ENCODE results near the gene PLTP. TPM values are rescaled to one million over a fixed set of nuclear protein-coding genes. Genes with fewer than 3 reads are reported as not detected.

PLTP gene
- polyA plus RNA-seq, 3 donors: 1.6 to 3.0 (median 2.9) TPM

- TF ChIP-seq CTCF (IDR thresholded peaks at IDR 0.05): no peak
- H3K36me3 ChIP-seq (replicated peaks in 1 of 2; ENCODE audit: control insufficient read depth in 1 of 2, insufficient read depth in 2 of 2, low read length in 2 of 2): peaks cover 60 to 83% of the 10 kb centered on the region in 2 donors
- H3K27me3 ChIP-seq (ENCODE audit: control insufficient read depth in 2 of 2, insufficient read depth in 2 of 2, low read length in 2 of 2): no peaks in the 10 kb centered on the region
- no peak for DNase-seq
- peak overlapping the region; percentile 17 for H3K9ac ChIP-seq (ENCODE audit: insufficient read depth, low read length, poor library complexity, severe bottlenecking)
- peaks cover 34% of the 10 kb centered on the region for H3K79me2 ChIP-seq (ENCODE audit: insufficient read depth, low read length)
- H3K4me2 ChIP-seq (replicated peaks; ENCODE audit: extremely low read depth, low read length, poor library complexity, severe bottlenecking): no peak overlapping the region
- H2AFZ ChIP-seq (ENCODE audit: insufficient read depth, low read depth, low read length, poor library complexity, severe bottlenecking): no peak overlapping the region
- whole genome bisulfite sequencing (ENCODE audit: insufficient coverage): no CpG with 5 or more reads among the region's 1 CpG
- H3K27ac ChIP-seq (ENCODE audit: low read depth in 1 of 2, low read length in 2 of 2): no peak overlapping the region
- H3K9me3 ChIP-seq (replicated peaks in 1 of 2; ENCODE audit: control insufficient read depth in 1 of 2, insufficient read depth in 1 of 2, low read length in 2 of 2): no peaks in the 10 kb centered on the region
- no peak overlapping the region for H3K4me3 ChIP-seq (replicated peaks in 1 of 3; ENCODE audit: low read depth in 2 of 3, low read length in 3 of 3)
- H3K4me3 Mint-ChIP-seq: no peak overlapping the region
- H3K4me1 ChIP-seq (ENCODE audit: control insufficient read depth in 1 of 2, insufficient read depth in 2 of 2, low read length in 2 of 2): peaks cover 3% of the 10 kb centered on the region in 2 donors
- peaks cover 9% of the 10 kb centered on the region for H3K4me1 Mint-ChIP-seq
- H4K20me1 ChIP-seq (ENCODE audit: insufficient read depth, low read length): peaks cover 26% of the 10 kb centered on the region
- H3K9me3 Mint-ChIP-seq: no peaks in the 10 kb centered on the region
- H3K27me3 Mint-ChIP-seq (ENCODE audit: low read depth in 3 of 3): peaks cover 0 to 2% (median 1%) of the 10 kb centered on the region in 3 donors
- peaks cover 57 to 89% of the 10 kb centered on the region in 2 donors for H3K36me3 Mint-ChIP-seq
- peak overlapping the region in 2 of 7 donors; percentile 46 to 69 for H3K27ac Mint-ChIP-seq
- intact Hi-C loops (cut with micrococcal nuclease): no loop called here
These were observed 61.0 kb downstream of the PLTP start for GRCh38 chr20:45850926-45851325.

GRCh38 chr20:45850238-45850637 is 61.7 kb downstream of the PLTP start:
- H3K27me3 Mint-ChIP-seq (ENCODE audit: low read depth in 3 of 3): peaks cover 0 to 2% (median 1%) of the 10 kb centered on the region in 3 donors

More at GRCh38 chr20:45850238-45850637, 61.7 kb downstream of the PLTP start:
- no peak overlapping the region for H3K4me2 ChIP-seq (replicated peaks; ENCODE audit: extremely low read depth, low read length, poor library complexity, severe bottlenecking)
- intact Hi-C loops (cut with micrococcal nuclease): no loop called here
- H3K27ac ChIP-seq (ENCODE audit: low read depth in 1 of 2, low read length in 2 of 2): no peak overlapping the region
- peak overlapping the region in 2 of 7 donors; percentile 46 to 75 for H3K27ac Mint-ChIP-seq
- WGBS (ENCODE audit: insufficient coverage): 100% methylated on average over 2 of the region's 2 CpGs
- DNase-seq: no peak
- H4K20me1 ChIP-seq (ENCODE audit: insufficient read depth, low read length): peaks cover 26% of the 10 kb centered on the region
- TF ChIP-seq CTCF (IDR thresholded peaks at IDR 0.05): no peak
- no peak overlapping the region for H2AFZ ChIP-seq (ENCODE audit: insufficient read depth, low read depth, low read length, poor library complexity, severe bottlenecking)
- H3K36me3 ChIP-seq (replicated peaks in 1 of 2; ENCODE audit: control insufficient read depth in 1 of 2, insufficient read depth in 2 of 2, low read length in 2 of 2): peaks cover 67 to 90% of the 10 kb centered on the region in 2 donors
- H3K4me1 ChIP-seq (ENCODE audit: control insufficient read depth in 1 of 2, insufficient read depth in 2 of 2, low read length in 2 of 2): no peaks in the 10 kb centered on the region
- peaks cover 5% of the 10 kb centered on the region for H3K4me1 Mint-ChIP-seq
- H3K9ac ChIP-seq (ENCODE audit: insufficient read depth, low read length, poor library complexity, severe bottlenecking): no peak overlapping the region
- H3K27me3 ChIP-seq (ENCODE audit: control insufficient read depth in 2 of 2, insufficient read depth in 2 of 2, low read length in 2 of 2): no peaks in the 10 kb centered on the region
- no peaks in the 10 kb centered on the region for H3K9me3 Mint-ChIP-seq
- no peak overlapping the region for H3K4me3 ChIP-seq (replicated peaks in 1 of 3; ENCODE audit: low read depth in 2 of 3, low read length in 3 of 3)
- H3K9me3 ChIP-seq (replicated peaks in 1 of 2; ENCODE audit: control insufficient read depth in 1 of 2, insufficient read depth in 1 of 2, low read length in 2 of 2): no peaks in the 10 kb centered on the region
- no peak overlapping the region for H3K4me3 Mint-ChIP-seq
- H3K79me2 ChIP-seq (ENCODE audit: insufficient read depth, low read length): peaks cover 27% of the 10 kb centered on the region
- peaks cover 61 to 96% of the 10 kb centered on the region in 2 donors for H3K36me3 Mint-ChIP-seq

Measured in CD14-positive monocyte (primary cell).